Endothelial cell of umbilical vein (primary cell): Measurements from ENCODE around the gene ZNF688.
A peak's percentile ranks its signal among the peaks of the same experiment; 100 is the strongest.

Experiments
- CTCF ChIP-seq, 2 donors: IDR thresholded peaks; 1 replicate in 1 of 2; 2 replicates in 1 of 2; pipeline ENCODE4 v1.5.1; 2011; ENCODE audit warnings: low read length in 2 of 2, mild to moderate bottlenecking in 2 of 2, moderate library complexity in 2 of 2, control low read depth in 1 of 2, inconsistent platforms in 1 of 2, low read depth in 1 of 2; ENCODE audit not compliant: insufficient read depth in 1 of 2; ENCODE audit errors: extremely low read depth in 1 of 2
- EZH2 ChIP-seq: IDR thresholded peaks from 2 replicates; pipeline ENCODE4 v1.6.1; 2012; ENCODE audit warnings: borderline replicate concordance, low read depth, mild to moderate bottlenecking, moderate library complexity, low read length, inconsistent platforms; ENCODE audit not compliant: severe bottlenecking
- GATA2 ChIP-seq: IDR thresholded peaks from 2 replicates; pipeline ENCODE4 v1.7.0; 2011; ENCODE audit warnings: low read depth, mild to moderate bottlenecking, moderate library complexity, mixed read lengths, low read length; ENCODE audit not compliant: insufficient read length, insufficient read depth
- JUN ChIP-seq: IDR thresholded peaks from 2 replicates; pipeline ENCODE4 v1.6.1; 2011; ENCODE audit warnings: borderline replicate concordance, low read depth; ENCODE audit not compliant: insufficient read length, insufficient read depth
- MYC ChIP-seq: IDR thresholded peaks from one replicate; pipeline ENCODE4 v1.6.1; 2011; ENCODE audit warnings: mild to moderate bottlenecking, low read depth, low read length
- POLR2A ChIP-seq: IDR thresholded peaks from 2 replicates; pipeline ENCODE4 v1.6.1; 2012; ENCODE audit warnings: low read depth, mild to moderate bottlenecking, control low read depth, low read length
- POLR2AphosphoS5 ChIP-seq: IDR thresholded peaks from 2 replicates; pipeline ENCODE4 v1.6.1; 2012; ENCODE audit warnings: low read depth, mild to moderate bottlenecking, control low read depth, low read length, moderate library complexity; ENCODE audit not compliant: insufficient read depth

- no peak for TF ChIP-seq CTCF (IDR thresholded peaks at IDR 0.05; ENCODE audit: extremely low read depth in 1 of 2, insufficient read depth in 1 of 2, low read depth in 1 of 2, low read length in 2 of 2)
- no peak for TF ChIP-seq JUN
- peak; percentile 76 for TF ChIP-seq POLR2A
- peak; percentile 73 for TF ChIP-seq POLR2AphosphoS5
- no peak for TF ChIP-seq EZH2
- TF ChIP-seq GATA2 = no peak
- TF ChIP-seq MYC = no peak
These were observed 37.0 kb downstream of the ZNF688 start, which contains the start of gene ZNF747 for GRCh38 chr16:30534368-30535105.
